Upper lobe of right lung (tissue), 1 donor: Measurements from ENCODE around the gene ST8SIA4. TPM values are rescaled to one million over a fixed set of nuclear protein-coding genes. Genes with fewer than 3 reads are reported as not detected.

Experiments used
- ATAC-seq: fragments of 200-7000 bp; cut with Tn5 transposase; one replicate; pipeline ENCODE4 v1.9.1; 2020; ENCODE audit warnings: mild to moderate bottlenecking, moderate library complexity
- DNase-seq: peaks from one replicate; pipeline ENCODE4 v3.0.0-alpha.2; 2020
- H3K27ac ChIP-seq: fragments of 200-600 bp; one replicate; pipeline ENCODE4 v1.8.0; 2022
- H3K27me3 ChIP-seq: fragments of 200-600 bp; one replicate; pipeline ENCODE4 v1.8.0; 2022; ENCODE audit warnings: mild to moderate bottlenecking
- H3K36me3 ChIP-seq: fragments of 200-600 bp; one replicate; pipeline ENCODE4 v1.8.0; 2022
- H3K4me1 ChIP-seq: fragments of 200-600 bp; one replicate; pipeline ENCODE4 v1.8.0; 2022
- H3K4me3 ChIP-seq: fragments of 200-600 bp; one replicate; pipeline ENCODE4 v1.8.0; 2022; ENCODE audit warnings: mild to moderate bottlenecking
- H3K9me3 ChIP-seq: fragments of 200-600 bp; one replicate; pipeline ENCODE4 v1.8.0; 2022
- intact Hi-C: fragments of 100-400 bp; cut with DNase I; formaldehyde crosslinking; loops from one replicate; pipeline ENCODE4 v1.11.0; 2022
- total RNA-seq: library from RNA; stranded (reverse); fragmentation: NEBNext Ultra II Directional; extraction: Animal tissue kit (Norgen Biotek cat#: 25700); gene quantifications from one replicate; pipeline ENCODE4 v1.2.1, GENCODE V29; 2021
- TF ChIP-seq, protein P1 (sequence below): fragments of 200-600 bp; IDR thresholded peaks from one replicate; pipeline ENCODE4 v1.8.0; 2022; ENCODE audit warnings: antibody characterized with exemption
- donor health status: DM: no; HTN: yes; CAD: no; lungs with severe emphysema.

ST8SIA4 gene
- total RNA-seq, 1 donor from 2014 or later: 17.8 TPM

DNA sequence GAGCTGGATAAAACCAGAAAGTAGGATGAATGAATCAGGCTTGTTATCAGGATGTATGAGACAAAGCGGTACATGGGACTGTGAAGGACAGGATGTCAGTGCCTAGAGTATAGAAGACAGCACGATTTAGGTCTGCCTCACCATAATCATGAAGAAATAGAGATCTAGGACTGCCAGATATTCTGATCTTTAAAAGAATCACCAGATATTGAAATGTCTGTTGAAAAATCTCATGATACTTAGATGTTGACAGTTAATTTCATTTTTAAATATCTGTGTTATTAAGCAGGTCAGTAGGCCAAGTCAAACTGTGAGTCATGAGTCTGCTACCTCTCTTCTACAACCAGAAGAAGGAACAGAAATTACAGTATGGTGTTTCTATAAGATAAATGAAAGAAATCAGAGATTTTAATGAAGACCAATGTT, 65.0 kb downstream of the ST8SIA4 start:
- ATAC-seq (no peak), DNase-seq (no peak)
- intact Hi-C loops: no loop called here
- TF ChIP-seq, protein P1, sequence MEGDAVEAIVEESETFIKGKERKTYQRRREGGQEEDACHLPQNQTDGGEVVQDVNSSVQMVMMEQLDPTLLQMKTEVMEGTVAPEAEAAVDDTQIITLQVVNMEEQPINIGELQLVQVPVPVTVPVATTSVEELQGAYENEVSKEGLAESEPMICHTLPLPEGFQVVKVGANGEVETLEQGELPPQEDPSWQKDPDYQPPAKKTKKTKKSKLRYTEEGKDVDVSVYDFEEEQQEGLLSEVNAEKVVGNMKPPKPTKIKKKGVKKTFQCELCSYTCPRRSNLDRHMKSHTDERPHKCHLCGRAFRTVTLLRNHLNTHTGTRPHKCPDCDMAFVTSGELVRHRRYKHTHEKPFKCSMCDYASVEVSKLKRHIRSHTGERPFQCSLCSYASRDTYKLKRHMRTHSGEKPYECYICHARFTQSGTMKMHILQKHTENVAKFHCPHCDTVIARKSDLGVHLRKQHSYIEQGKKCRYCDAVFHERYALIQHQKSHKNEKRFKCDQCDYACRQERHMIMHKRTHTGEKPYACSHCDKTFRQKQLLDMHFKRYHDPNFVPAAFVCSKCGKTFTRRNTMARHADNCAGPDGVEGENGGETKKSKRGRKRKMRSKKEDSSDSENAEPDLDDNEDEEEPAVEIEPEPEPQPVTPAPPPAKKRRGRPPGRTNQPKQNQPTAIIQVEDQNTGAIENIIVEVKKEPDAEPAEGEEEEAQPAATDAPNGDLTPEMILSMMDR: no peak
- Histone ChIP-seq H3K9me3 (no peaks in the 10 kb centered on the region), H3K4me3 (no peak overlapping the region), H3K27me3 (no peaks in the 10 kb centered on the region), H3K27ac (no peak overlapping the region), H3K4me1 (peaks cover 22% of the 10 kb centered on the region), H3K36me3 (no peaks in the 10 kb centered on the region)

DNA sequence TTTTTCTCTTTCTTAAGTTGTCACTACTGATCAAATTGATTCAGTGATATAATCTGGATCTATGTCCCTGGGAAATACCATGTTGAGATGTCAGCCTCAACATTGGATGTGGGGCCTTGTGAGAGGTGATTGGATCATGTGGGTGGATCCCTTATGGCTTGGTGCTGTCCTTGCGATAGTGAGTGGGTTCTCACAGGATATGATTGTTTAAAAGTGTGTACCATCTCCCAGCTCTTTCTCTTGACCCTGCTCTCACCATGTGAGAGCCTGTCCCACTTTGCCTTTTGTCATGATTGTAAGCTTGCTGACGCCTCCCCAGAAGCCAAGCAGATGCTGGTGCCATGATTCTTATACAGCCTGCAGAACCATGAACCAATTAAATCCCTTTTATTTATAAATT, 68.6 kb downstream of the ST8SIA4 start:
- Histone ChIP-seq H3K4me3 (no peak overlapping the region), H3K9me3 (no peaks in the 10 kb centered on the region), H3K36me3 (no peaks in the 10 kb centered on the region), H3K27me3 (no peaks in the 10 kb centered on the region), H3K27ac (no peak overlapping the region), H3K4me1 (peaks cover 8% of the 10 kb centered on the region)
- intact Hi-C loops: no loop called here
- TF ChIP-seq, protein P1: no peak
- no peak for ATAC-seq
- DNase-seq: no peak

DNA sequence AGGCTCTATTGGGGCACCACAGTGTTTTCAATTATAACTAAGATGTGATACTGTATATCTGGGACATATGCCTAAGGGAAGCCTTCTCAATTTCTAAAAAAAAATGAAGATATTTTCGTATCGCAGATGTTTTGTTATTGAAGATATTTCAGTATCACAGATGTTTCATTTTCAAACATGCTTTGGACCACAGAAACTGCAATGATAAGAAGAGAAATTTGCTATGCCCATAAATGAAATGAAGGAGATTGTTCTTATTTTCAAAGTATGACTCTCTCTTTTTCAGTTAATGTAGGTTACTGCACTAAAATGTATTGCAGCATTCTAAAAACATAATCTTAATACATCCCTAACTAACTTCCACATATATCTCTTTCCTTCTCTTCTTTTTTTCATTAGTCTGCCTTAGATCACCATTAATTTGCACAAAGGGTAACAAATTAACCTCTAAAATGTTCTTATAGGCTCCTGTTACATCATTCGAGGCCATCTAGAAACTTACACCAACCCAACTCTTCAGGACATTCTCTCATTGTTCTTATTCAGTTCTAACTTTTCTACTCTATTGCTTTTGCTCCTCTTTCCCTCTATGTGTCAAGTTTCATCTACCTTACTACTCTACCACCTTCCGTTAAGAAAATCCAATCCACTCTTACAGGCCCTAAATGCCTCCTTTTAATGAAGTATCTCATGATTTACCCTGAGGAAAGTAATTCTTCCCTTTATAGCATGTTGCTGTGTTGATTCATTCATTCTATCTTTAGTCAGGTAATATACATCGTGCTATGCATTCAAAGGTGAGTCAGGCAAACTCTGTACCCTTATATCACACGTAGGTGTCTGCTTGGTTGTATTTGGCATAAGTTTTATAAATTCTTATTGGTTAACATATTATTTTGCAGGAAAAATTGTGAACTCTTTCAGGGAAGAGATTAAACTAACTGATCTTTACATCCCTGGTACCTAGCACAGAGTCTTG, 70.5 kb downstream of the ST8SIA4 start:
- no peak for DNase-seq
- intact Hi-C loops: no loop called here
- ATAC-seq: no peak
- H3K27me3 ChIP-seq: no peaks in the 10 kb centered on the region
- no peaks in the 10 kb centered on the region for H3K36me3 ChIP-seq
- no peak overlapping the region for H3K27ac ChIP-seq
- TF ChIP-seq, protein P1: no peak
- no peak overlapping the region for H3K4me3 ChIP-seq
- peaks cover 9% of the 10 kb centered on the region for H3K4me1 ChIP-seq
- no peaks in the 10 kb centered on the region for H3K9me3 ChIP-seq

DNA sequence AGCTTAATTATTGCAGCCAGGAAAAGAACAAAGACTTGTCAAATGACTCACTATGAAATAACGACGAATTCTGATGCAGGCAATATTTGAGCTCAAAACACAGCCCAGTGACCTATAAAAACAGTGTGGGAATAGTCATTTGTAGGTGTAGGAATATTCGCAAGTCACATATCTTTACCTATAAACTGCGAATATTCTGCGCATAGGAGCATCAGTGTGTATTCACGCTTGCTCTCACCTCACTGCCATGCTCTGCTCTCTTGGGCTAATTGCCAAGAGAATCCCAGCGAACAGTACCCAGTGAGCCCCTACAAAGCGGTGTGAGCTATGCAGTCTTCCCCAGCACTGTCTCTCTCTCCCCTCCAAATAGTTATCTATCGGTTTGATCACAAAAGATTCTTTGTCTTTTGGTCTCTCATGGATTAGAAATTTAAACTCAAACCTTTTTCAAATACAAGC, 74.2 kb downstream of the ST8SIA4 start:
- Histone ChIP-seq H3K4me3 (no peak overlapping the region), H3K36me3 (no peaks in the 10 kb centered on the region), H3K4me1 (peaks cover 13% of the 10 kb centered on the region), H3K27me3 (no peaks in the 10 kb centered on the region), H3K9me3 (no peaks in the 10 kb centered on the region), H3K27ac (no peak overlapping the region)
- ATAC-seq (no peak), DNase-seq (no peak)
- intact Hi-C loops: no loop called here
- TF ChIP-seq, protein P1: no peak

DNA sequence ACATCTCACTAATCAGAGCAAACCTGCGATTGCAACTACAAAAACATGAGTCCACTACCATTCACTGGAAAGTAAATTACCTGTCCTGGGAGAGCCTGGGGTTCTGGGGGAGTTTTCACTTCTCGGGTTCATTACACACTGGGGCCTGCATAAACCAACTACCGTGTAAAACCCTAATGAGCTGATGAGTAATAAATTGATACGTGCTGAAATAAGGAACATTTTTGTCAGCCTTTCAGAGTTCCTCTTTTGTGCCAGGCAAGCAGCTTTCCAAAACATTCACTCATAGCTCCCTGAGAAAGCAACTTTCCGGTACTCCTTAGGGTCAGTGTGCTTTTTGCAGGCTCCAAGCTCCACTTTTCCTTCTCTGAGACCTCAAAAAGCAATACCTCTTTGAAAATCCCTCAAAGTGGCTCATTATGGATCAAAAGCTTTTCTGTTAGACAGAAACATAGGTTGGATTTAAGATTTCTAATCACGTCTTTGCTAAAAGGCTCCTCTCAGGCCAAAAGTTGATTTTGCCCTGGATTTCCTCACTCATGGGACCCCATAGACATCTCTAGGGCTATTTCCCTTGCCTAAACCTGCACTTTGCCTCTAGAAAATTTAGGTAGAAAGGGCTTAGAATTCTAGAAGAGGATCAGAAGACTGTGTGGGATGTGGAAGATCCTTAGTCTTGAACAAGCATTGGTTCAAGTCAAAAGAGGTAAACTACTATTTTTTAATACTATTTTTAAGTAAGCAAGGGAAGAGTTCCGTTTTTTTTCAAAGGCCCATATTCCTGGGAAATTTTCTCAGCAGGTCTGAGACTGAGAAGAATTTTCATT, 74.8 kb downstream of the ST8SIA4 start:
- no peak overlapping the region for H3K4me3 ChIP-seq
- ATAC-seq (peak; percentile 60), DNase-seq (no peak)
- TF ChIP-seq, protein P1: no peak
- peaks cover 13% of the 10 kb centered on the region for H3K4me1 ChIP-seq
- no peaks in the 10 kb centered on the region for H3K27me3 ChIP-seq
- no peaks in the 10 kb centered on the region for H3K9me3 ChIP-seq
- H3K36me3 ChIP-seq: no peaks in the 10 kb centered on the region
- intact Hi-C loops: no loop called here
- H3K27ac ChIP-seq: peak overlapping the region; percentile 53
